ENCODE results near the gene STPG2. TPM values are rescaled to one million over a fixed set of nuclear protein-coding genes. Genes with fewer than 3 reads are reported as not detected.

STPG2 gene
- total RNA-seq, 1 donor from 2014 or later: 0.14 TPM

GRCh38 chr4:97812768-97813167, 330.5 kb downstream of the STPG2 start:
- no peaks in the 10 kb centered on the region for H3K36me3 ChIP-seq (ENCODE audit: insufficient read depth, low read length)
- FAIRE-seq: no peak
- TF ChIP-seq CTCF (IDR thresholded peaks at IDR 0.05; ENCODE audit: insufficient read depth, low read depth, low read length) (no peak), EZH2 (IDR thresholded peaks at IDR 0.05; ENCODE audit: insufficient read depth, low read length) (no peak)

GRCh38 chr4:97786306-97786920, 356.9 kb downstream of the STPG2 start:
- H3K27me3 Mint-ChIP-seq (ENCODE audit: low read depth, unreplicated experiment): no peaks in the 10 kb centered on the region
- no peaks in the 10 kb centered on the region for H3K4me1 Mint-ChIP-seq (ENCODE audit: low read depth, unreplicated experiment)
- Histone ChIP-seq H3K4me2 (ENCODE audit: low read length) (no peak overlapping the region), H3K9me3 (ENCODE audit: insufficient read depth, low read depth, low read length) (no peaks in the 10 kb centered on the region), H4K20me1 (ENCODE audit: insufficient read depth, low read length) (no peaks in the 10 kb centered on the region), H2AFZ (ENCODE audit: low read depth, low read length) (no peak overlapping the region), H3K36me3 (ENCODE audit: insufficient read depth, low read length) (no peaks in the 10 kb centered on the region), H3K4me1 (ENCODE audit: insufficient read depth, low read length) (no peaks in the 10 kb centered on the region), H3K79me2 (ENCODE audit: insufficient read depth, low read length) (no peaks in the 10 kb centered on the region), H3K27me3 (ENCODE audit: insufficient read depth, low read length) (no peaks in the 10 kb centered on the region), H3K4me3 (ENCODE audit: insufficient read depth, low read depth, low read length) (no peak overlapping the region), H3K27ac (ENCODE audit: low read depth, low read length) (no peak overlapping the region), H3K9ac (ENCODE audit: low read length) (no peak overlapping the region)
- no peak for FAIRE-seq
- H3K9me3 Mint-ChIP-seq (ENCODE audit: unreplicated experiment): no peaks in the 10 kb centered on the region
- no peak for DNase-seq (ENCODE audit: low read depth)
- TF ChIP-seq EZH2 (IDR thresholded peaks at IDR 0.05; ENCODE audit: insufficient read depth, low read length) (no peak), CTCF (IDR thresholded peaks at IDR 0.05; ENCODE audit: insufficient read depth, low read depth, low read length) (no peak)
- no peaks in the 10 kb centered on the region for H3K36me3 Mint-ChIP-seq (ENCODE audit: low read depth, unreplicated experiment)
- no peak overlapping the region for H3K27ac Mint-ChIP-seq (ENCODE audit: unreplicated experiment)
- H3K4me3 Mint-ChIP-seq (ENCODE audit: unreplicated experiment): no peak overlapping the region

More at GRCh38 chr4:97812768-97813167, 330.5 kb downstream of the STPG2 start:
- Histone ChIP-seq H3K9me3 (ENCODE audit: insufficient read depth, low read depth, low read length) (no peaks in the 10 kb centered on the region), H3K4me2 (ENCODE audit: low read length) (no peak overlapping the region), H2AFZ (ENCODE audit: low read depth, low read length) (no peak overlapping the region), H3K4me3 (ENCODE audit: insufficient read depth, low read depth, low read length) (no peak overlapping the region), H3K4me1 (ENCODE audit: insufficient read depth, low read length) (no peaks in the 10 kb centered on the region), H4K20me1 (ENCODE audit: insufficient read depth, low read length) (no peaks in the 10 kb centered on the region), H3K27me3 (ENCODE audit: insufficient read depth, low read length) (no peaks in the 10 kb centered on the region), H3K79me2 (ENCODE audit: insufficient read depth, low read length) (no peaks in the 10 kb centered on the region), H3K27ac (ENCODE audit: low read depth, low read length) (no peak overlapping the region), H3K9ac (ENCODE audit: low read length) (no peak overlapping the region)
- H3K9me3 Mint-ChIP-seq (ENCODE audit: unreplicated experiment): no peaks in the 10 kb centered on the region
- no peak overlapping the region for H3K27ac Mint-ChIP-seq (ENCODE audit: unreplicated experiment)
- no peaks in the 10 kb centered on the region for H3K36me3 Mint-ChIP-seq (ENCODE audit: low read depth, unreplicated experiment)
- DNase-seq (ENCODE audit: low read depth): no peak
- no peak overlapping the region for H3K4me3 Mint-ChIP-seq (ENCODE audit: unreplicated experiment)
- H3K4me1 Mint-ChIP-seq (ENCODE audit: low read depth, unreplicated experiment): no peaks in the 10 kb centered on the region
- H3K27me3 Mint-ChIP-seq (ENCODE audit: low read depth, unreplicated experiment): no peaks in the 10 kb centered on the region

- H3K79me2 ChIP-seq (ENCODE audit: insufficient read depth, low read length): no peaks in the 10 kb centered on the region
- H3K27ac Mint-ChIP-seq (ENCODE audit: unreplicated experiment): no peak overlapping the region
- no peak overlapping the region for H3K9ac ChIP-seq (ENCODE audit: low read length)
- no peaks in the 10 kb centered on the region for H3K4me1 ChIP-seq (ENCODE audit: insufficient read depth, low read length)
- no peaks in the 10 kb centered on the region for H4K20me1 ChIP-seq (ENCODE audit: insufficient read depth, low read length)
- H3K9me3 ChIP-seq (ENCODE audit: insufficient read depth, low read depth, low read length): no peaks in the 10 kb centered on the region
- no peaks in the 10 kb centered on the region for H3K4me1 Mint-ChIP-seq (ENCODE audit: low read depth, unreplicated experiment)
- H3K27me3 ChIP-seq (ENCODE audit: insufficient read depth, low read length): no peaks in the 10 kb centered on the region
- H2AFZ ChIP-seq (ENCODE audit: low read depth, low read length): no peak overlapping the region
- DNase-seq (ENCODE audit: low read depth) (no peak), FAIRE-seq (no peak)
- H3K36me3 ChIP-seq (ENCODE audit: insufficient read depth, low read length): no peaks in the 10 kb centered on the region
- H3K4me2 ChIP-seq (ENCODE audit: low read length): no peak overlapping the region
- H3K27ac ChIP-seq (ENCODE audit: low read depth, low read length): no peak overlapping the region
- no peak overlapping the region for H3K4me3 Mint-ChIP-seq (ENCODE audit: unreplicated experiment)
- no peaks in the 10 kb centered on the region for H3K36me3 Mint-ChIP-seq (ENCODE audit: low read depth, unreplicated experiment)
- H3K27me3 Mint-ChIP-seq (ENCODE audit: low read depth, unreplicated experiment): no peaks in the 10 kb centered on the region
- TF ChIP-seq EZH2 (IDR thresholded peaks at IDR 0.05; ENCODE audit: insufficient read depth, low read length) (no peak), CTCF (IDR thresholded peaks at IDR 0.05; ENCODE audit: insufficient read depth, low read depth, low read length) (no peak)
- H3K4me3 ChIP-seq (ENCODE audit: insufficient read depth, low read depth, low read length): no peak overlapping the region
- H3K9me3 Mint-ChIP-seq (ENCODE audit: unreplicated experiment): peaks cover 3% of the 10 kb centered on the region
Measured at GRCh38 chr4:97778174-97778573, 365.1 kb downstream of the STPG2 start.

All from astrocyte (in vitro differentiated cells and primary cell).